GM19468 (cell line): Measurements from ENCODE around the gene CNKSR3.

Experiments
- ATAC-seq: cut with Tn5 transposase; IDR thresholded peaks from one replicate; pipeline ENCODE4 v1.9.1; 2021; ENCODE audit warnings: mild to moderate bottlenecking, moderate library complexity, moderate number of reproducible peaks; ENCODE audit not compliant: unreplicated experiment; ENCODE audit errors: extremely low read depth

CNKSR3 gene

DNA sequence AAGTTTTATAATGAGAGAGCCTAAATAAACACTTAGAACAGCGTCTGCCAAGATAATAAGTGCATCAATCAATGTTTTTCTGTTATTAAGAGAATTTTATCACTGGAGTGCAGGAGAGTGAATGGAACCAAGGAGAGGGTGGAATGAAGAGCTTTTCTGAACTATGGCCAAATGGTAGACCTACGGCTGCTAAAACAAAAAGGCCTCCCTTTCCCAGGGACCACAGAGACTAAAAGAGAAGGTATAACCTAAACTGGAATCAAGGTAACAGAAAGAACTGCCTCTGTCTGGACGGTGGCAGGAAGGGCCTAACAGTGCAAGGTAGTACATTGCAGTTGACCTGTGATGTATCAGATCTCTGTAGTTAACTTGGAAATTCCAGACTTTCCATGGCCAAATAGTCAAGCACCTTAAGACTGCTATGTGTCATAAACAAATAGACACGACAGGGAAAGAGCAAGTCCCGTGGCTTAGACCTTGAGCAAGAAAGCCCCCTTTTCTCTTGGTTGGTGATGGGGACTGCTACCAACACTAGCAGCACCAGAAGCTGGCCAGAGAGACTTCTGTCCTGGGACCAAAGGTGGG is 5.5 kb downstream of the CNKSR3 start:
- ATAC-seq, result no peak

DNA sequence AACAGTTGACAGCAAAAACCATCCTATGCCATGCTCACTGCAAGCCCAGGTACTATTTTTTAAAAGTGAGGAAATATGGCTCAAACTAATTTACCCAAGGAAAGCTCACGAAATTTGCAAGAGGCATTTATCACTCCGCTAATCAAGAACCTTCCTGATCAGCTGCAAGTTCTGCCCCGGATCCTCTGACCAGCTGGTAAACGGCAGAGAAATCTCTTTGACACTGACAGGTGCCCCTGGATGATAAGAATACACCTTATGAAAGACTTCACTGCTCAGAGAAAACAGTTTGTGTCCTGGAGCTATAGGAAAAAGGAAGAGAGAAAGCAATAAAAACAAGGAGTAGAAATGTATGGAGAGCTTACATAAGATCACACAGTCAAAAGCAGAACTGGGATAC is 6.4 kb downstream of the CNKSR3 start:
- no peak for ATAC-seq

DNA sequence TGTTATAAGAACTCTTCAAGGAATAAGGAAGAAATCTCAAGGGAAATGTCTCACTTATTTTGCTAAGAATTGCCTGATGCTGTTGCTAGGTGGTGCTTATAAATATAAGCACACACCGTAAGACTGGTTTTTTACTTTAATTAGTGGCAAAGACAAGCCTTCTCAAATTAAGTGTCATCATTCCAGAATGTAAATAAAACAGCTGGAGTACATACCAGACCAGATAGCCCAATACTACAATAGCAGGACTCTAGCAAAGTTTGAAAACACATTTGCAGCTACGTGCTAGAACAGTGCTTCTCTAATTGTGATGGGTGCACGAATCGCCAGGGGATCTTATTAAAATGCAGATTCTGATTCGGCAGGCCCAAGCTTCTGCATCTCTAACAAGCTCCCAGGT is 6.8 kb downstream of the CNKSR3 start:
- ATAC-seq, result no peak

DNA sequence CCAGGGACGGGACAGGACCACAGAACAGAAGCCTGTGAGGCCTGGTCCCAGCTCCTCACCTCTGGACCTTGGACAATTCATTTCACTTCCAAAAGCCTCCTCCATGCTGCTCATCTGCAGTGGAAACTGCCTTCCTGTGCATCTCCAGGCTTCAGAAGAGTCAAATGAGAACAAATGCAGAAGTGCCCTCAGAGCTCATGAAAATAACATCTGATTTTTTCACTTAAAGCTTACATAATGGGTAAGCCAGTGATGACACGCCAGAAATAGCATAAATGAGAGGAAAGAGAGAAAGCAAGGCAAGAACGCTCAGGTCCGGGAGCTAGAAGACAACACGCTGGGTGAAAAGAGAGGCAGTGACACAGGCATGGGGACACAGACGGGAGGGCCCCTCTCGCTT is 7.9 kb downstream of the CNKSR3 start:
- ATAC-seq, result no peak

DNA sequence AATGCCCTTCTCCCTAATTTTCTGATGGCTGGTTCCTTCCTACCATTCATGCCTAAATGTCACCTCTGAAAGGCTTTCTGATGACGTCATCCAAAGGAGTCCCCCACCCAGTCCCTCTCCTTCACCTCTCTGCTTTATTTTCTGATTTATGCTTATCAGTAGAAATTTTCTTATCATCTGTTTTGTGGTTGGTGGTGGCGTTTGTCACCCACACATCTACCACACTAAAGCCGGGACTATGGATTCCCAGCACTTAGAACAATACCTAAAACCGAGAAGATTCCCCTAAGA is 9.0 kb downstream of the CNKSR3 start:
- ATAC-seq, result no peak

DNA sequence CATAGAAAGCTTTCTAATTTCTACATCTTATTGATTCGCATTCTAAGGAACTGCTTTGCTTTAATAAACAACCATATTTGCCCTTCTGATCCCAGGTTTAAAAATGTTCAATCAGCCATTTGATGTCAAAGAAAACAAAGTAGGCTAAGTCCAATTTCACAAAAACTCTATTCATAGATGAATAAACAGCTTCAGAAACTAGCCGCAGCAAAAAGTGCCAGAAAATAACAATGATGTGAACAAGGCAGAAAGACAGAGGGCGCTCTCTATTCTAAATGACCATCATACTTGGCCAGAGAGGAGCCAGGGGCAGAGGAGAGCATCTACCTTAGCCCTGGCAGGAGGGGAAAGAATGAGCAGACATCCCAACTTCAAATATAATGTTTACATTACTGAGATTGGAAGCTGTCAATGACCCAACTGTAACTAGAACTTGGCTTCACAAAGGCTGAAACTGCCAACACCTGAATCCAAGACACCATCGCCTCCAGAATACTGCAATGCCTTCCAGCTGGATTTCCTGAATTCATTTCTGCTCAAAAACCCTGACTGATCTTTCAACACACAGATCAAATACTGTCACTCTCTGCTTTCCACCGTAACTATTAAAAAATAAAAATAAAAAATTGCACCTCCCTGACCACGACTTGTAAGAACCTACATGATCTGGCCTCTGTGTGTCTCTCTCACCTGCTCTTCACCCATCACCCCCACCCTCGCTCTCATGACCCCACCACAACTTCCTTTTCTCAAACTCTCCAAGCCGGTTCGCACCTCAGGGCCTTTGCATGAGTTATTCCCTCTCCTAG is 9.5 kb downstream of the CNKSR3 start:
- no peak for ATAC-seq

DNA sequence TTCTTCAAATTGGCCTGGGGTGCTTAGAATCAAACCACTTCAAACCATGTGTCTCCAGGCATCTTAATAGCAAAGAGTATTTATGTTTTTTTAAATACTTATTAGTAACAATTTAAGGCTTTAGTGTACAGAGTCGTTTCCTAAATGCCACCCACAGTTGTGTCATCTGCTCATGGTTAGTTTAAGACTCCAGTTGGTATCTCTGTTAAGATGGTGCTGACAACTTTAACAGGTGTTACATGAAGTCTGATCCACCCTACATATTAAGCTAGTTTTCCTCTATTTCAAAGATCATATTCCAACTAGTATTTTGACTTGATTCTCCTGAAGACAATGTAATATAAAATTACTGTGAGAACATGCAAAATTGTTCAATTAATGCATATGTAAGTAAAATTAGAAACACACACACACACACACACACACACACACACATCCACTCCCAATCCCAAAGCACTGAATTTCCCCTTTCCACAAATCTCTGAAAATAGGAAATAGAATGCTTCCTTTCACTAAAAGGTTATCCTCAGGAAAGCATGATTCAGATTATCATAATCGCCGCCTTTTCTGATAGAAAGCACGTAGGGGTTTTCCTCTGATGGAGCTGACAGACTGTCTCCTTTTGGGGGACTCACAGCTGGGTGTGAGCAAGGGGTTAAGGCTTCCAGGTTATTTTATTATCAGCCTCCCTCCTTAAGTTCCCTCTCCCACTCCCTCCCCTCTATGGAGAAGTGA is 10.5 kb downstream of the CNKSR3 start:
- ATAC-seq, result no peak

DNA sequence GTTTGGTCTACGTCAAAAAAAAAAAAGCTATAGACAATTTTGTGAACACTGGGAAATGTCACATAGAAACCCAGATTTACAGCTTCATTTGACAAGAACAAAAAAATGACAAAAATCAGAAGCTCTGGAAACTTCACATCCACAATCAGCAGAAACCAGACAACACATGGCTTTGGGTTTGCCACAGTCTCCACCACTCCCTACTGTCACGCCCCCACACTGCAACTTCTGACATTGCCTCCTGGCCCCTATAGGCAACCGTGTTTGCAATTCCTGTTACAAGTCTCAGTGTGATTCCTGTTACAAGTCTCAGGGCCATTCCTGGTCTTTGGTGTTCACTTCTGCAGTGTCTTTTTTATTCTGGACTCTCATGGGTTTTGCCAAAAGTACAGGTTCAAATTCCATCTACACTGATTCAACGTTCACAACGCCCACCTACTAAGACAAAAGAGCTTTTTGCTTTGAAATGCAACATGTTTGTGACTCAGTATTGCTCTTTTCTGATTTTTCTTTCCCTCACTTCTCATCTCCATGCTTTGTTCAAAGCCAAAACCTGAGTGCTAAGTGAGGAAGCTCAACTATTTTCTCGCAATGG is 12.0 kb downstream of the CNKSR3 start:
- no peak for ATAC-seq

DNA sequence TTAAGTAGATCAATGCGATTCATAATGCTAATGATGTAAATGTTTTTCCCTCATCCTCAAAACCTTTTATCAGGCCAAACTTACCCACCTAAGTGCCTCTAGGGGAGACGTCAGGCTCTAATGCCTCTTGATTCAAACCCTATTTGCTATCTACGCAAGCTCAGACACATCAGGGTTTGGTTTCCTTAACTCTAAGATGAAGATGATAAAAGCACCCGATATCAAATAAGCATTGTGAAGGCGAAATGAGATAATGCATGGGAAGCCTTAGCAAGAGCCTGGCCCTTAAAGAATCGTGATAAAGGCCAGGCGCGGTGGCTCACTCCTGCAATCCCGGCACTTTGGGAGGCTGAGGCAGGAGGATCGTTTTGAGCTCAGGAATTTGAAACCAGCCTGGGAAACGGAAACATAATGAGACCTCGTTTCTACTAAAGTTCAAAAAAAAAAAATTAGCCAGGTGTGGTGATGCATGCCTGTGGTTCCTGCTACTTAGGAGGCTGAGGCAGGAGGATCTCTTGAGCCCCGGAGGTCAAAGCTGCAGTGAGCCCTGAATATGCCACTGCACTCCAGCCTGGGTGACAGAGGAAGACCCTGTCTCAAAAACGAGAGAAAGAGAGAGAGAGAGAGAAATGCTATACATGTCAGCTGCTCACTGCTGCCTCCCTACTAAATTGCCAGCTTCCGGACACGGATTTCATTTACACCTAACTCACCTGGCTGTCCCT is 13.5 kb downstream of the CNKSR3 start:
- no peak for ATAC-seq

DNA sequence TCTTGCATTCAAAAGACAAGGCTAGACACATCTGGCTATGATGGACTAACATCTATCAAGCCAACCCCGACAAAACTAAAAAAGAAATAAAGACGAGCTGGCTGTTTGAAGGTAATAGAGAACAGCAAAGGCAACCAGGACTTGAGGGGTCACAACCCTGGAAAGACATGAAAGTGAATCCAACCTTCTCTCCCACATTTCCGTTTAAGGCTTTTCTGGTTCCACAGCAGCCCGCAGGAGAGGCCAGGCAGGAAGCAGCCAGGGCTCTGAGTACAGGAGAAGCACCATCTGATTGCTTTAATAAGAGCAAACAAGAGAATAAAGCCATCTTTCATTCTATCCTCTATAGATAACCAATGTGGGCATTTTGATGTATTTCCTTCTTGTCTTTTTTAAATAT is 14.3 kb downstream of the CNKSR3 start:
- no peak for ATAC-seq

DNA sequence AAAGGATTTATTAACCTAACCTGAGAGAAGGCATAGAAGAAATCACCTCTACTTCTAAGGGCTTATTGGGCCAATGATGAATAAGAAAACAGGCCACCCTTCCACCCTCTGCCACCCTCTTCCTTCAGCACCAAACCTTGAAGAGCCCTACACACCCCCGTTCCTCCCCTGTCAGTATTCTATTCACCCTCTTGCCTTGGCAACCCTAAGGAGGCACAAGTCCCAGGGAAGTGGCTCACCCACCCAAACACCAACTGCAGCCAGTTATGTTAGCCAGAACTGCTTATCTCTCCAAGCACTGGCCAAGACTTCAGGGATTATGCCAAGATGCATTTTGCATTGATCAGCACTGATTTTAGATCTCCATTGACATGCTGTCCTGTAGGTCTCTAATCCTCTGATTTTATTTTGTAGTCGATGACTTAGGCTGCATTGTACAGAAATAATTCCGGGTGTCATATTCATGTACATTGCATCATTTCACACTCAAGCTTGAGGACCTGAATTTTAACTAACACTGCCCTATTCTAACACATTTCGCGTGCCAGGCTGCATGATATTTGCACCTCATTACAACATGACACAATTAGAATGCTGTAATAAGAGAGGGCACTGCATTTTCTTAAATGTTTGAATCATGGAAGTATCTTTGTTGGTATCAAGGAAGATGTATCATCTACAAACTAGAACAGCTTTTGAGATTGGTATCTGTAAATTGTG is 15.7 kb downstream of the CNKSR3 start:
- ATAC-seq, result no peak

DNA sequence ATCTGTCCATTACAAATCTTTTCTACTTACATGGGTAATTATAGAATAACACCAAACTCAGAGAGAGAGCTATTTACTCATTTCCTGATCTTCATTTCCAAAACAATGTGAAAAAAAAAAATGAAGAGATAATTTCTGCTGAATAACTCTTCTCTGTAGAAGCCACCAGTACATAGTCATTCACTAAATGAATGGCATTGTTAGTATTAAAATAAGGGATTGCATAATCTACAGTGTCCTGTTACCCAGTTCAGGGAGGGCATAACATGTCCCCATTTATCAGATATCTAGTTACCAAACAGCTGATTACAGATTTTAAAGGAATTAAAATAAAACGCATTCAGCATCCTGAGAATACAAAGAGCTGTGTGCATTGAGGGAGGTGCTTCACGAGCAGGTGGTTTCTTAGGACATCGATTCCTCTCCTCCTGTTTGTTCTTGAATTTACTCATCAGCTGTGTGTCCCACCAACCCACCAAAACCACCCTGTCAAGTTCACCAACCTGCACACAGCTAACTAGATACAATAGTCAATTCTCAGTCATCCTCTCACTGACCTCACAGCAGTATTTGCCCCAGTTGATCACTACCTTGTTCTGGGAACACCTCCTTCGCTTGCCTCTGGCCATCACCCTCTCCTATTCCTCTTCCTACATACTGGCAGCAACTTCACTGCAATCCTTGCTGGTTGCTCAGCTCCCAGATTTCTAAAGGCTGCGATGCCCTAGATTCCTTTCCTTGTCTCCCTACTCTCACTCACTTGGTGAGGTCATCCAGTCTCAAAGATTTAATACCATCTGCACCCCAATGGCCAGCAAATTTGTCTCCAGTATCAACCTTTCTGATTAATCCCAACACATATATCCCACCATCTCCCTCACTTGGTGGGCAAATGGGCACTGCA is 18.7 kb downstream of the CNKSR3 start:
- ATAC-seq, result no peak

DNA sequence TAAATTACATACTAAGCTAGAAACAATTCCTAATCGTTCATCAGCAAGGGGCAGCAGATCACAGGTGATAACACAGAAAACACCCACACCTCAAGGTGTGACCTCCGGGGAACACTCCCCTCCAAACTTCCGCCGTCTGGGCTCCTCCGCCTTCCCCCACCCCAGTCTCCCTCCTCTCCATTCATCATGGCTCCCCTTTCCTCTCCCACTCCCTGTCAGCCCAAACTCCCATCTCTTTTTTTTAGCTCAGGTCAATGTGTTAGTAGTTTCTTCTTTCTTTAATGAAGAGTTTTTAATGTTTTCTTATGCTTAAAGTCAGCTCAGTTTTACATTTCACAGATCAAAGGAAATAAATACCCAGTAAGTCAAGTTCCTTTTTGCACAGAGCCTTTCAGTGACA is 20.7 kb downstream of the CNKSR3 start:
- no peak for ATAC-seq

DNA sequence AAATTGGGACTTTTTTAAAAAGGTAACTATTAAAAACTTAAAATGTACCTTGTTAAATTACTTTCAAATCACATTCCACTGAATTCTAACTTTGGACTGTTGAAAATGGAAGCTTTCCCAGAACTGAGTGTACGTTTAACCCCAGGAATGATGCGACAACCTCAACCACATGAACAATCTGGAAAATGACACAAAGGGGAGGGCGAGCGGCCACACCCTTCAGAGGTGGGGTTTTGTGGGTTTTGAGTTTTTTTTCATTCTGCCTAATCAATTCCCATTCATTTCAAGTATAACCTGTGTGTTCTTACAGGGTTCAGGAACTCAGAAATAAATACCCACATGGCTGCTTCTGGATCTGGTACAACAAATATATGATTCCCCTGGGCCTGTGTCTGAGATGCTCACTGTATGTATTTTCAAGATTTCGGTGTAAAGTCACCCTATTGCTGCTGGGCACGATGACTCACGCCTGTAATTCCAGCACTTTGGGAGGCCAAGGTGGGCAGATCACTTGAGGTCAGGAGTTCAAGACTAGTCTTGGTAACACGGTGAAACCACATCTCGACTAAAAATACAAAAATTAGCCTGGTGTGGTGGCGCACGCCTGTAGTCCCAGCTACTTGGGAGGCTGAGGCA is 21.6 kb downstream of the CNKSR3 start:
- ATAC-seq, result no peak

DNA sequence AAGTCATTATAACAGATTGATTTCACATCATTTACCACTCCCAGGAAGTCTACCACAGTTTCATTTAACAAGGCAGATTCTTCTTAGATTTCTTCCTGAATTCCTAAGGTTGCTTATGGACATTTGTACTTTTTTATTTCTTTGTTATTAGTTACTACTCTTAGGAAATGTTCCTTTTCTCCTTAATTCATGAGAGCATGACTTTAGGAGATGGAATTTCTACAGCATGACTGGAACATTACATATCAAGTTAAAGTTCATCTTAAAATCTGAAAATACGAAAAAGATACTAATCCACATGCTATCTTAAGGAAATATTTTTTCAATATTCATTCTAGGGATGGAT is 22.3 kb downstream of the CNKSR3 start:
- no peak for ATAC-seq

DNA sequence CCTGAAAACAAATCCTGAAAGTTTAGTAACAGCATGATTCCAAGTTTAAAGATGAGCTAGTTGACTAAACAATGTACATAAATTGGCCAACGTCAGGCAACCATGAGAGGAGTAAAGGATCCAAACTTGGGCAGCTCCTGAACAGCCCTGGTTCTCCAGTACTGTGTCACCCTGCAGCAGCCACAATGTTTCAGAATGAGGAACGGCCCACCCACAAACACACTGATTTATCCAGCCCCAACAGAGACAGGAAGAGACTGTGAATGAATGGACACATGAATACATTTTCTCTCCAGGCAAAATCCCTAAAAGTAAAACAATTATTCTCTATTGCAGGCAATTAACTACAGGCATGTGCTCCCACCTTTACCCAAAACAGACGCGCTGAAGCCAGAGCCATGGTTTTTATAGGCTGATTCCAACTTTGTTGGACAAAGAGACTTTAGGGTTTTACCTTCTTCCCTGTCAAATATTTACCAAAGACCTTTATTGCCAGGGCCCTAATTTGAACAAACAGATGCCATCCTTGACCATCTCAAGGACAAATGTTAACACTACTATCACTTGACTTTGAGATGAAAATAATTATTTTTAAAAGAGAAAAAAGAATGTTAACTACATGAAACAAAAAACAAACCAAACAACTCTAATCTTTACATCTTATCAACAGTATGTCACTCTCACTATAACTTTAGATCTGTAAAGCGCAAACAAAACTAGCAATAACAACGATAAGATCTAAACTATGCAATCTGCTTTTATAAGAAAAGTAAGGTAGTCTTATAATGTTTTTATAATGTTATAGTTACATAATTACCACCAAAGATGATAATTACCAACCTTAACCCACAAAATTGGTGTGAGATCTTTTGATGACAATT is 22.9 kb downstream of the CNKSR3 start:
- no peak for ATAC-seq

DNA sequence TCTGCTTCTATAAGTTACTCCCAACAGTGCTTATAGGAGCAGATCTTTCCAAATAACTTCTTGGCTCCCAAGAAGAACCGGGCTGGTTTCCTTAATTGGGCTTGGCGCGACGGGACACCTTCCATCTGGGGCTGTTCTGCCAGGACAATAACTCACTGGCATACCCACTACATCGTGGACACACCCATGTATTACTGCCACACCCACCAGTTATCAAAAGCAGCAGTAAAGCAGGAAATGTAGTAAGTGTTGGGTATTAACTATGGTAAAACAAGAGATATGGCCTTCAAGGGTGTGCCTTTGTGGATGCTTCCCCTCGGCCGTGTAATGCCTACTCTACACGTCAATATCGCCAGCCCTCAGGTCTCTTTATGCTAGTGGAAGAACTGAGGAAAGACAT is 24.7 kb downstream of the CNKSR3 start:
- no peak for ATAC-seq

DNA sequence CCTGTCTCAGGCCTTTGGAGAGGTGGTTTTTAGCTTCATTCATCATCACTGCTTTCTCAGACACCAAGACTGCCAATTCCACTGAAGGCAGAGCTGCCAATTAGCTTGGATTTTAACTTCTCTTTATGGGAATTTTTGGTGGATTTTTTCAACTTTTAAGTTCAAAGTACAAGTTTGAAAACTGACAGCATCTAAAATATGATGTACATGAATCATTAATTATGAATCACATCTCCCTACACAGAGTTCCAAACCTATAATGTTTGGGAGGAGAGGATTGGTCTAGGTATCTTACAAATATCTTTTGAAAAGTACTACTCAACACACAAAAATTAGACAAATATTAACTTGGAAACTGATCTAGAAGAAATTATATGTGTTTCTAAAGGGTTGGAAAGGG is 25.5 kb downstream of the CNKSR3 start:
- ATAC-seq, result no peak
